GM19238 (cell line): ENCODE results near the gene HSD17B12.
"Not testable (repeated sequence)": the region's sequence is repeated elsewhere in the genome, so short reads cannot be mapped to it uniquely, and the experiment has no call there.

Experiments
- DNase-seq: peaks from one replicate; pipeline ENCODE4 v3.0.0; 2011; ENCODE audit warnings: low spot score; ENCODE audit not compliant: insufficient read length

The HSD17B12 gene

DNA sequence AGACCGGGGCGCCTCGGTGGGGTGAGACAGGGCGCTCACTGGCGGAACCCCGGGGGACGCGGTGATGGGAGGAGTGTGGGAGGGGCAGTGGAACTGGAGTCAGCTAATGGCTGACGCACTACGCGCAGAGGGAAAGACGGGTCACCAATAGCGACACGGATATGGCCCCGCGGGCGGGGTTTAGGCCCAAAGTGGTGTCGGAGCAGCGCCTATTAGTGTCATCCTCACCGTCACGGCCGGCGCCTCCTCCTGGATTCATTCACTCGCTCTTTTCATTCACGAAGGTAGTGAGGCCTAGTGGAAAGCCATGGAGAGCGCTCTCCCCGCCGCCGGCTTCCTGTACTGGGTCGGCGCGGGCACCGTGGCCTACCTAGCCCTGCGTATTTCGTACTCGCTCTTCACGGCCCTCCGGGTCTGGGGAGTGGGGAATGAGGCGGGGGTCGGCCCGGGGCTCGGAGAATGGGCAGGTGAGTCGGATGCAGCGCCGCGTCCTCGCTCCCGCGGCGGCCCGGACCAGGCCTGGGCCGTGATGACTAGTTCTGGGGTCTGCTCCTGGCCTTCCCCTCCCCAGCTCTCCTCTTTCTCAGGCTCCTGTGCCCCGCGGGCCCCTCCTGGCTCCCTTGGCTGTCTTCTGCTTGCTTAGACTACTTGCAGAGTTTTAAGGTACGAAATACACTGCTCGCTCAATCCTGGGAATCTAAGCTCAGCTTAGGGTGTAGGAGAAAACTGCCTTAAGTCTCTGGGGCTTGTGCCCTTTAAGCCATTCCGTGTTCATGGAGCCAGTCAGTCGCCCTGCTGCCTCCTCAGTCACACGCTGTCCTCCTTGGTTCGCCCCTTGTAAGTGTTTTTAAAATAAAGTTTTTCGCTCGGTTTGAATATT is at the start of gene HSD17B12:
HSD17B12 (plus strand) TSS at position 218 of the 880 bp plus-strand sequence; CDS start at position 308, 90 bp downstream.
- peak; percentile 94 for DNase-seq

DNA sequence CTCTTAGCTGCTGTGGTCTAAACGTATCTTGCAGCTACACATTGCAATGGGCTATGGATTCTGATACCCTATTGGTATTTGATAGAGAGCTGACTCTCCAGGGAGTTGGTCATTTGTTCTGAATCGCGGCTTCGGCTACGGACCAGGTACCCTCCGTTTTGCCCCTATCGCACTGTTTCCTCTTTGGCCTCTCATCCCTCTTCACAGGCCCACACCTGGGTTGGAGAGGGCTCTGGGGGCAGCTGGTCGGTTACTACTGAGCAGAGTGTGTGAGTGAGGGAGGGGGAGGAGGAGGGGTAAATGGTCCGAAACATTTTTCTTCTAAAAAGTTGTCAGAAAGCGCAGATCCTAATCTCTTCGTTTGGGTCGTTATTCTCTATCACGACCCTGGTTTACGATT is 48.8 kb upstream of the HSD17B12 start:
- DNase-seq = no peak

DNA sequence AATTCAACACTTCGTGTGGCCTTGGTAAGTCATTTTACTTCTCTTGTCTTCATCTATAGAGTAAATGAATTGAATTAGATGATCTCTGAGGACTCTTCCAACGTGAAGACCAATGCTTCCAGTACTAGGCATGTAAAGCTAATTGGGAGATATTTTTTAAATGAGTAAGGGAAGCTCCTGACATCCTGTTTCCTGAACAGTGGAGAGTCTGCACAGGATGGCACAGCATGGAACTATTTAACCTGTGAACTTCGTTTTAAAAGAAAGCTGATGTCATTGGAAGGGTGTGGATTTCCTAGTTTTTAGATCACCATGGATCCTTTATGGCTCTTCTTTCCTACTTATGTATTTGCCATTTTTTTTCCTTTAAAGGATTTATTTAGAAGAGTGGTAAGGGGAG is 48.4 kb upstream of the HSD17B12 start:
- no peak for DNase-seq

DNA sequence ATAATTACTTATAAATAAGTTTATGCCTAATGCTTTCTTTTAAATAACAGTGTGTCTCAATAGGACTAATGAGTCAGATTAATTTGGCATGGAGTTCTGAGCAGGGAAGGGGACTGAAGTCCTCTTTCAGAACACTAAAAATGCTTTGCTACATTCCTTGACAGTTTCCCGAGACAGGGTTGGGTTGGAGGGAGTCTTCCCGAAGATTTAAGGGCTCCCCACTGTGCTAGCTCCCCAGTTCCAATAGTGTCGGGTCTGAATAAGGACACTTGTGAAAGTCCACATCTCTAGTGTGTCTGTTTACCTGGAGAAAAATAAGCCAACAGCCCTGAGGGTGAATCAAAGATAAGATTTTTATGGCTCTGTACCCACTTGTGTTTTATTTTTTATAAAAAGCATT is 41.8 kb upstream of the HSD17B12 start:
- no peak for DNase-seq

DNA sequence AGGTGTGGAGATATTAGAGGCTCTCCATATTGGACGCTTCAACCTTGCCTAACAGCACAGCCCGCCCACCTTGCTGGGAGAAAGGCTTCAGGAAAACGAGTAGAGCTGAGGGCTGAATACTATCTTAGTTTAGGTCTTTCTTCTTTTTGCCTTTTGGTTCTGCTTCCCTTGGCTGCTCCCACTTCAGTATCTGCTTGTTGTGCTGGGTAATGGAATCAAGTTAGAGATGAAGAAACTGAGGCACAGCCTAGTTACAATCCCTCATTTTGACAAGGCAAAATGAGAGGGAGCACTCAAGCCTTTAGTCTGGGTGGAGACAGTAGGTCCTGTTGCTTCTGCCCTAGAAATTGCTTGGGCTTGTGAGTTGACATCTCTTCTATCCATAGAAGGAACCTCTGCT is 41.3 kb upstream of the HSD17B12 start:
- no peak for DNase-seq

DNA sequence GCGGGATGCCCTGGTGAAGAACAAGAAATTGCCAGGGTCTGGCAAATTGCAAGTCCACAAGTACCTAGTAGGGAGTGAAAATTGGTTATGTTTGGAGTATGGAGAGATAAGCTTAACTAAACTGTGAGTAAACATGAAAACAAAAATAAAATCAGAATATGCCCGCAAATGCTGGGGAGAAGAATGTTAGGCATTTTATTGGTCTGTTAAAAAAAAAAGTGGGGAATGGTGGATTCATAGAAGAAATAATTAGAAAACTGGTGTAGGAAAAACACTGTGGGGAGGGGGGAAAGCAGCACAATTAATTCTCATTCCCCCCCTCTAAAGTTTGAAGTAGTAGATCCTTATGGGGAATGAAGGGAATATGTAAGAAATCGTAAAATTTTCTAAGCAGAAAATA is 40.6 kb upstream of the HSD17B12 start:
- DNase-seq = no peak

DNA sequence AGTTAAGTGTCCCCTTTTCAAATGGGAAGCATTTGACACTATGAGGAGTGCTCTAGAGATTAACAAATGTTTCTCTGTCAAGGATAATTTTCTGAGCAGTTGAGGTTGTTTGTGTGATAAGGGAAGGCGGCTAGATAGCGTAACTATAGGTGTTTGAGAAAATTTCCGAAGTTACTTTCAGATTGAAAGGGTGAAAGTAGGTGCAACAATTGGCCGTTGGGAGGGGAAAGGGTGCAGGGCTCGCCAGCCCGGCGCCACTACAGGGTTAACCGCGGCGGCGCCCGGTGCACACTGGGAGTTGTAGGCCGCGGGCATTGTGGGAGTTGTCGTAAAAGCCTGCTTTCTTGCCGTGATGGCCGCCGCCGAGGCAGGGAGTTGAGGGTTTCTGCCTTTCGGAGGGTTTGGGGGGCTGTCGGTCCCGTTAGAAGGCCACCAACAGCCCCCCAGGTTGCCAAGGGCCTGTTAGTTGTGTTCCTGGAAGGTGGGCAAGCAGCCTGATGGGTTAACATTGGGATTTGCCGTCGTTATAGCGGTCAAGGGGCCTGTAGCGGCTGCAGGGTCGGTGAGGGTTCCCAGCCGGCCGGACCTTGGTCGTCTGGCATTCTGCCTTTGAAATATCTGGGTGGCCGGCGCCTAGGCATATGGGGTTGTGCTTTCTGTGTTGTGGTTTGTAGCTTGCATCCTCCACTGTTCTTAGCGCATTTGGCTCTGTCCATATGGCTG is 36.5 kb upstream of the HSD17B12 start:
- DNase-seq = peak; percentile 79

DNA sequence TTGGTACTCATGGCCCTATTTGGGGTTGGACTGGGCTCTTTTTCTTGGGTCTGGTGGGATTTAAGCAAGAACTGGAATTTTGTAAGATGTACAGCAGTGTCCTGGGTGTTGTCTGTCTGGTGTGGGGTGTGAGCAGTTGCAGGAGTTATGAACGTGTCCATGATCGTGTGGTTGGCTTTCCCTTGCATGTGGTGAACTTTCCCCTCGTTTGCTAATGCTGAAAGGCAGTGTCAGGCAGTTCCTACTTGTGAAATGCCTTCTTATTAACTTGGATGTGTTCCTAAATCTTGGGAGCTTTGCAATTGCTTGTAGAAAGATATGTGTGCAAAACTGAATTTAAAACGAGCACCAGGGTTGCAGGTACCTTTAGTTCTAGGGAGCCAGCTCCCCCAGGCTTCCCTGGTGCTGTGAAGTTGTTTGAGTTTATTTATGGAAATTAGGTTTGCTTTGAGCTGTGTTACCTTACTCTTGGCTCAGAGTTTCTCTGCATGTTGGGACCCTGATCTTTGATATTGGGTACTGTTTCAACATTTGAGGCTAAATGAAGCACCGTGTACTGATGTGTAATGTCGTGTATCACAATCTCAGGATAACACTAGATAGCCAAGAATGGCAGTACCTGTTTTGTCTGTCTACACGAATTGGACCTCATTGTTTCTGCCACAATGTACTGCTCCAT is 35.8 kb upstream of the HSD17B12 start:
- no peak for DNase-seq

DNA sequence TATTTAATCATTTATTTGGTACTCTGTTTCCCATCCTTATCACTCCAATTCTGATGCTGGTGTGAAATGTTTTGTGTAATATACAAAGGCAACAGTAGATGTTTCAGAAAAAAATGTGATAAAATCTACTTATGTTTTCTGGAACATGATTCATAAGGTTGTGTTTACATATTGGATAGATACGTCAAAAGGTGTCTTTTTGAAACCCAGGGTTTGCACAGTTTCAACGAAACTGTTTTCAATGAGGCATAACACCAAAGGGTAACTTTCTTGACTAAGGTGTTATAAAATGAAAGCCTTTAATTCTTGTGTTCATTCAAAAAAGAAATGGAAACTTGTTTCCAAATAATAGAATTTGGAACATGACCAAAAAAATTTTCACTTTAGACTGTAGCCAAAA is 33.8 kb upstream of the HSD17B12 start:
- no peak for DNase-seq

DNA sequence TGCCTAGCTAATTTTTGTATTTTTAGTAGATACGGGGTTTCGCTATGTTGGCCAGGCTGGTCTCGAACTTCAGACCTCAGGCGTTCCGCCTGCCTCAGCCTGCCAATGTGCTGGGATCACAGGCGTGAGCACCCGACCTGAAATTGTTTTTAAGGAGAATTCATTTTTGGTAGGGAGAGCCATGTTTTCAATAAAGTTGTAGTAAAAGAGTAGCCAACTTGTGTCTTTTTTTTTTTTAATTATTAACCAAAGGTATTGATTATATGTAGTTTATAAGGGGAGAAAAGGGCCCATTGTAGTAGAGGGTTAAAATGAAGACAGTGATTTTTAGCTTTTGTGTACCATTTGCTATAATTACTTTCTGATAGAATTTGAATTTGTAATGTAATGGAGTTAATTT is 31.6 kb upstream of the HSD17B12 start:
- no peak for DNase-seq

DNA sequence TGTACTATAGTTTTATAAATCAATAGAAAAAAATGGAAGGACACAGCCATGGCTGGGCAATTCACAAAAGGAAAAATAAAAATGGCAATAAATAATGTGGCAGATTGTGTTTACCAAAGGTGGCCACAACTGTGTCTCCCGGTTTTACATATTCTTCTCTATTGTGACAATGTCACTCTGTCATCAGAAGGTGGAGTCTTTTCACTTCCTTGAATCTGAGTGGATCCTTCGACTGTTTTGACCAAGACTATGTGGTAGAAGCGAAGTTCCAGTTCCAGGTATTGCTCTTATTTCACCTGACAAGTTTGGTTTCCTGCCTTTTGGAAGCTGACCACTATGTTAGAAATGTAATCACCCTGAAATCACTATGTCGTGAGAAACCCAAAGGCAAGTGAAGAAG is 31.0 kb upstream of the HSD17B12 start:
- no peak for DNase-seq

DNA sequence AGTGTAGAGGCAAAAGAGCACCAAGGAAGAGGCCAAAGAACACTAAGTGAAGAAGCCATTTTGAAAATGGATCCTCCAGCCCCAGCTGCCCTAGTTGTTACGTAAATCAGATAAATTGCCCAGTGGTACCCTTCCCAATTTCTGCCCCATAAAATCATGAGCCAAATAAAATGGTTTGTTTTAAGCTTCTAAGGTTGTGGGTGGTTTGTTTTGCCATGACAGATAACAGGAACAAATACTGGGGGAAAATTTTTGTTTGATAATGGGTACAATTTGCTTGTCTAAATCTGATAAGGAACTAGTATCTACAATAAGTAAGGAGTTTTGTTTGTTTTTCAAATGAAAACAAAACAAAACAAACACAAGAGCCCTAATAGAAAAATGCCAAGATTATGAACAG is 30.6 kb upstream of the HSD17B12 start:
- no peak for DNase-seq

DNA sequence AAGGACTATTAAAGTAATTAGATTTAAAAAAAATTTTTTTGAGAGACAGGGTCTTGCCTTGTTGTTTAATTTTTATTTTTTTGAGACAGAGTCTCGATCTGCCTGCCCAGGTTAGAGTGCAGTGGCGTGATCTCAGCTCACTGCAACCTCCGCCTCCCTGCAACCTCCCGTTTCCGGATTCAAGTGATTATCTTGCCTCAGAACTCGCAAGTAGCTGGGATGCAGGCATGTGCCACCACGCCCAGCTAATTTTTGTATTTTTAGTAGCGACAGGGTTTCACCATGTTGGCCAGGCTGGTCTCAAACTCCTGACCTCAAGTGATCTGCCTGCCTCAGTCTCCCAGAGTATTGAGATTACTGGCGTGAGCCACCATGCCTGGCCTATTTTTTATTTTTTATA is 17.5 kb upstream of the HSD17B12 start:
- DNase-seq = not testable (repeated sequence)

DNA sequence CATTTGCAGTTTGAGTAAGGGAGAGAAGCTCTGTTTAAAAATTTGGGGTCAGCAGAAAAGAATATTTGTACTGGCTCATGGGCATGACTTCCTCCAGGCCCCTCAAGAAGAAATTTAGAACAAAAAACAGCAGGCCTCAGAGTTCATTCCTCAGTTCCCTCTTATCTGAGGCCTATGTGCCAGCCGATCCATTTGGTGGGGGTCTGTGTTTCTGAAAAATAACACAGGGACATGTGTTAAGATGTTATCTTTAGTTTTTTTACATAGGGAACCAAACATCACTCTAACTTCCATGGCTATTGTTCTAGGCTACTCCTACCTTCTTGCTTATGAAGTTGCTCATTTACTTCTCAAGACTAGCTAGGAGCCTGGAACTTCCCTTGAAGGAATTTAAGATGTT is 16.2 kb upstream of the HSD17B12 start:
- DNase-seq = no peak

DNA sequence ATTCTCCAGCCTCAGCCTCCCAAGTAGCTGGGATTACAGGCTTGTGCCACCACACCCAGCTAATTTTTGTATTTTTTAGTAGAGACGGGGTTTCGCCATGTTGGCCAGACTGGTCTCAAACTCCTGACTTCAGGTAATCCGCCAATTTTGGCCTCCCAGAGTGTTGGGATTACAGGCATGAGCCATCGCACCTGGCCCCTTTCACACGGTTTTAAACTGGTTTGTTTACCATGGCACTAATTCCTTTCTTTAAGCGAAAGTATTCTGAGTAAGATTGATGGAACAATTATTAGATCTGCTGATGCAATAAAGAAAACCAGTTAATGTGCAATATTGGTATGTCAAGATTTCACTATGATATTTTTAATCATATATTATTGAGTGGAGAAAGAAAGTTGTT is 9.3 kb upstream of the HSD17B12 start:
- not testable (repeated sequence) for DNase-seq

DNA sequence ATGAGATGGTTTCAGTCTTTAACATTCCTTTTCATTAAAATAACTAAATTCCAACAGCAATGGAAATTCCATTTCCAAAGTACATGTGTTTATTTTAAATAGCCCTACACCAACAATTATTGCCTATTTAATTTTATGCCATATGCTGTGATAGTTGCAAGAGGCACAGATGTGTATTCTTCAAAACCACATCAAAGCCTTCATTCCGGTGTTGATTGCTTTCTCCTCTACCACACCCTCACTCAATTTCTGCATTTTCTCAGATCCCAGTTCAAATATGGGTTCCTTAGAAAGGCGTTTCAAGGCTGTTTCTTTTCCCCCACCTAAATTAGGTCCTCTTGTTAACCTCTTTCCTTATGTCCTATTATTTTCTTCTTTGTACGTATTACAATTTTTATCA is 6.0 kb upstream of the HSD17B12 start:
- no peak for DNase-seq

DNA sequence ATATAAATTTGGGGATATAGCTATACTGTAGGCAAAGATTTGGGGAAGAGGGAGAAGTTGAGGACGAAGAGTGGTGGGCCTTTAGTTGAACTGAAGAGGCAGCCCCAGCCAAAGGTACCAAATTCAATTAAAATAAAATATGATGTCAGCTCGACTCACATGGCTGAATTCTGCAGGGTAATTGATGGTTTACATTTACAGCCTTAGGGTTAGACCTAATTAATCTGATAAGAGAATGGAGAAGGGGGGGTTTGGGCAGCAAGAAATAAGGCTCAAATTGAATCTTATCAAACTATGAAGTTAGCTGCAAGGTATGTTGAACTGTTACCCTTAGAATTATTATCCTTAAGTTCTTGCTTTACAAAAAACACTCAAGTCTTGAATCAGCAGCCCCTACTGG is 3.6 kb upstream of the HSD17B12 start:
- no peak for DNase-seq

DNA sequence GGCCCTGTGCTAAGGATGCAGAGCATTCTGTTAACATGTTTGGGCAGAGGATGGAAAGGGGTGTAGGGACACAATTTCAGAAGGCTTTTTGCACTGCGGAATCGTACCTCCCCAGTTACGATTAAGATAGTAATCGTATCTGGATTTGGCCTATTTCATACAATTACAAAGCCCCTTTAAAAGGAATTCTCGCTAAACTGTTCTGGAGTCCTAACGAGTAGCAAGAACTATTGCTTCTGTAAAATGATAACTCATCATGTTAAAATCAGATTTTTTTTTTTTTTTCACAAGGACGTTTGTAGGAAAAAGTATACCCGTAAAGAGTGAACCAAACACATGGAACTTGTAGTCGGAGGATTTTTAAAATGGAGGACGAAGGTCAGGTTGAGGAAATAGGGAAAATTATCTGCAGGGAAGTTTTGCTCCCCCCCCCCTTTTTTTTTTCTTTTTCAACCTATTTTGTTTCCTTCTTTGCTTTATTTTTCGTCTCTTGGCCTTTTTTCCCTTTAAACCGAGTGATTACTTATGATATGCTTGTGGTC is 934 bp downstream of the HSD17B12 start:
- DNase-seq = no peak

DNA sequence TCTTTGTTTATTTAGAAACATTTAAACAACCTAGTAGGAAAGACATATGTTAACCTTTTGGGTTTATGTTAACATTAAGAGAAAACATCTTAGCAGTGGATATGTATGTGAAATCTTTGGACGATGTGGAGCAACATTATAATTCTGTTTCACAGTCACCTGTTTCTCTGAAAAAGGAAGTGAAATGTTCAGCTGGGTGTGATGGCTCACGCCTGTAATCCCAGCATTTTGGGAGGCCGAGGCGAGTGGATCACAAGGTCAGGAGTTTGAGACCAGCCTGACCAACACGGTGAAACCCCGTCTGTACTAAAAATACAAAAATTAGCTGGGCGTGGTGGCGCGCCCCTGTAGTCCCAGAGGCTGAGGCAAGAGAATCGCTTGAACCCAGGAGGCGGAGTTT is 1.5 kb downstream of the HSD17B12 start:
- DNase-seq = not testable (repeated sequence)

DNA sequence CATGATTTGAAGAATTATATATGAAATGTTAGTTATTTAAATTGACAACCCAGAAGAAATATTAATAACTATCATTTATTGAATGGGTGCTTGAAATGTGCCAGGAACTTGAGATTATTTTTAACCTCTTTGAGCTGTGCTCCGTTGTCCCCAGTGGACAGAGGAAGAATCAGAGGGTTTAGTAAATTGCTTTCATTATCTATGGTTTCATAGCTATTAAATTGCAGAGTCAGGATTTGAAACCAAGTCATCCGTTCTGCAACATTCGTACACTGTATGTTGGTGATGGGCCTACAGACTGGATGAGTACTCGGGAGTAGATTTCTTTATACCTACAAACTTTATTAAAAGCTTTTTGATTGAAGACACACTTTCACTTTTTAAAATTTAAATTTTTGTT is 4.9 kb downstream of the HSD17B12 start:
- DNase-seq = no peak

DNA sequence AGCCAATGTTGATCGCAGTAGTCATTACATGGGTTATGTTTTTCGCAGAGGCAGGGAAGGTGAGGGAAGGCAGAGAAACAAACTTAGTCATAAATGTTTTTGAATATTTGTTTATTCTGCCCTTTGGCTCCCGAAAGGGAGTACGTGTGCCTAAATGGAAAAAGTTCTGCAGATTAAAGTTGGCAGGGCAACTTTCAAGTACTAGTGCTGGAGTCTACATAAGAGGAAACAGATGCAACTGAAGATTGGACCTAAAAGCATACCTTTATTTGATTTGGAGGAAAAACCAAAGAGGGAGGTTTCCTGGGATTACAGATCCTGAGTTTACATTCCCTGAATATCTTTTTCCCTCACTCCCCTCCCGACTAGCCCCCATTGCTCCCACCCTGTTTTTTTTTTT is 5.7 kb downstream of the HSD17B12 start:
- DNase-seq = no peak
